CD4-positive, alpha-beta T cell (primary cell): ENCODE data around the gene KIF1C. TPM values are rescaled to one million over a fixed set of nuclear protein-coding genes. Genes with fewer than 3 reads are reported as not detected.
A peak's percentile ranks its signal among the peaks of the same experiment; 100 is the strongest.

Experiments used
- ATAC-seq: fragments of 200-7000 bp; cut with Tn5 transposase; one replicate; pipeline ENCODE4 v1.10.0; 2022; ENCODE audit warnings: mild to moderate bottlenecking; ENCODE audit not compliant: poor library complexity
- CTCF ChIA-PET: fragments of 350-600 bp; sonication (Branson Sonifier 250); formaldehyde crosslinking; loops from one replicate; lab custom pipeline; 2021; ENCODE audit warnings: antibody characterized with exemption, inconsistent platforms; lab: Charles Lee
- POLR2A ChIA-PET: fragments of 350-600 bp; sonication (Branson Sonifier 250); formaldehyde crosslinking; loops from one replicate; lab custom pipeline; 2021; ENCODE audit warnings: antibody characterized with exemption, inconsistent platforms; lab: Charles Lee
- DNase-seq, 14 experiments: peaks; one replicate each; pipeline ENCODE4 v3.0.0-alpha.2; 2013 to 2020; ENCODE audit warnings: mixed read lengths in 2 of 14
- H3K27ac ChIP-seq, 2 donors: one replicate each; pipeline versions ENCODE4 v1.5.1 to v1.7.0; 2013; ENCODE audit warnings: low read length in 2 of 2, low read depth in 1 of 2, mild to moderate bottlenecking in 1 of 2
- H3K27me3 ChIP-seq, 2 experiments: 1 replicate in 1 of 2; 2 replicates in 1 of 2; pipeline versions ENCODE4 v1.6.1 to v1.7.0; 2013; ENCODE audit warnings: low read length in 2 of 2, control low read depth in 1 of 2, mild to moderate bottlenecking in 1 of 2, moderate library complexity in 1 of 2; ENCODE audit not compliant: insufficient read depth in 2 of 2, control insufficient read depth in 1 of 2
- H3K36me3 ChIP-seq: one replicate; pipeline ENCODE4 v1.6.1; 2013; ENCODE audit warnings: low read length, control low read depth; ENCODE audit not compliant: insufficient read depth
- H3K4me1 ChIP-seq: one replicate; pipeline ENCODE4 v1.6.1; 2013; ENCODE audit warnings: low read length, control low read depth; ENCODE audit not compliant: insufficient read depth
- H3K4me3 ChIP-seq: one replicate; pipeline ENCODE4 v1.5.1; 2013; ENCODE audit warnings: mild to moderate bottlenecking, low read length, moderate library complexity
- H3K9me3 ChIP-seq, 2 experiments: 1 replicate in 1 of 2; 2 replicates in 1 of 2; pipeline versions ENCODE4 v1.6.1 to v1.7.0; 2013; ENCODE audit warnings: low read length in 2 of 2, mild to moderate bottlenecking in 2 of 2, control low read depth in 1 of 2, moderate library complexity in 1 of 2; ENCODE audit not compliant: control insufficient read depth in 1 of 2, insufficient read depth in 1 of 2
- H3K27ac Mint-ChIP-seq: one replicate; pipeline ENCODE4 v1.8.0; 2020; ENCODE audit warnings: mixed read lengths
- H3K27me3 Mint-ChIP-seq: one replicate; pipeline ENCODE4 v1.8.0; 2021; ENCODE audit warnings: mixed read lengths
- H3K36me3 Mint-ChIP-seq: one replicate; pipeline ENCODE4 v1.8.0; 2021; ENCODE audit warnings: low read depth, mixed read lengths
- H3K4me1 Mint-ChIP-seq: one replicate; pipeline ENCODE4 v1.8.0; 2021; ENCODE audit warnings: low read depth, mixed read lengths
- H3K4me3 Mint-ChIP-seq: one replicate; pipeline ENCODE4 v1.8.0; 2020; ENCODE audit warnings: mild to moderate bottlenecking, mixed read lengths
- H3K9me3 Mint-ChIP-seq: one replicate; pipeline ENCODE4 v1.8.0; 2020; ENCODE audit warnings: mixed read lengths
- intact Hi-C, 2 experiments: fragments of 100-400 bp; cut with DNase I in 1 of 2; cut with micrococcal nuclease in 1 of 2; formaldehyde crosslinking; loops; one replicate each; pipeline versions ENCODE4 v1.15.1 to v1.9.0; 2023 to 2025; cut with DNase I, micrococcal nuclease
- total RNA-seq, 174 experiments: library from RNA in 2 of 174; stranded (reverse) in 2 of 174; gene quantifications; one replicate each; pipeline ENCODE4 v1.2.3 and lab custom pipeline; 2021 to 2026
- TF ChIP-seq, protein P1 (sequence below): fragments of 200-600 bp; IDR thresholded peaks from one replicate; pipeline ENCODE4 v1.8.0; 2022; ENCODE audit warnings: antibody characterized with exemption, mild to moderate bottlenecking

Gene KIF1C
- total RNA-seq, 2 experiments from 2014 or later, result 10.2 to 12.2 TPM

DNA sequence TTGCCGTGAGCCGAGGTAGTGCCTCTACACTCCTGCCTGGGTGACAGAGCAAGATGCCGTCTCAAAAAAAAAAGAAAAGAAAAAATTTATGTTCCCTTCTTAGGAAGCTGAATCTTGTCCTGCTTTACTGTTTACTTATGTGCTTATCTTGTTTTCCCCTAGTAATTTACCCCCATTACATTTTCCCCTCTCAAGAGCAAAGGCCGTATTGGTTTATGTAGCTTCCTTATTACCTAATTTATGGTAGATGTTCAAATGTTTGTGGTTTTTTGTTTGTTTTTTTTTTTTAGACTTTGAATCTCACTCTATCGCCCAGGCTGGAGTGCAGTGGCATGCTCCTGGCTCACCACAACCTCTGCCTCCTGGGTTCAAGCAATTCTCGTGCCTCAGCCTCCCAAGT is 47.7 kb downstream of the KIF1C start:
- ChIA-PET CTCF (interaction anchor here (1.8 kb wide), 1 partner anchor 14 kb away, joined by 6 read pairs; no protein-coding TSS in a partner anchor), POLR2A (interaction anchor here (0.6 to 2.9 kb wide), 7 partner anchors 11 to 97 kb away, joined by 3 to 13 read pairs (median 3); partner anchors contain the start of genes PFN1 and ZFP3)
- H3K27me3 ChIP-seq, result no peaks in the 10 kb centered on the region
- ATAC-seq (no peak), DNase-seq (peak in 2 of 14 experiments; percentile 10 to 41)
- H3K4me3 ChIP-seq, result no peak overlapping the region
- peaks cover 12% of the 10 kb centered on the region for H3K36me3 Mint-ChIP-seq
- no peaks in the 10 kb centered on the region for H3K36me3 ChIP-seq
- H3K27ac Mint-ChIP-seq, result peak overlapping the region; percentile 92
- no peaks in the 10 kb centered on the region for H3K9me3 Mint-ChIP-seq
- intact Hi-C loops, result loop anchor here in 1 of 2 experiments (5.0 kb wide), 1 partner anchor 98 kb away; the partner anchor contains the start of gene PFN1
- peaks cover 88% of the 10 kb centered on the region for H3K4me1 ChIP-seq
- H3K9me3 ChIP-seq, result no peaks in the 10 kb centered on the region
- peaks cover 72% of the 10 kb centered on the region for H3K4me1 Mint-ChIP-seq
- TF ChIP-seq, protein P1, sequence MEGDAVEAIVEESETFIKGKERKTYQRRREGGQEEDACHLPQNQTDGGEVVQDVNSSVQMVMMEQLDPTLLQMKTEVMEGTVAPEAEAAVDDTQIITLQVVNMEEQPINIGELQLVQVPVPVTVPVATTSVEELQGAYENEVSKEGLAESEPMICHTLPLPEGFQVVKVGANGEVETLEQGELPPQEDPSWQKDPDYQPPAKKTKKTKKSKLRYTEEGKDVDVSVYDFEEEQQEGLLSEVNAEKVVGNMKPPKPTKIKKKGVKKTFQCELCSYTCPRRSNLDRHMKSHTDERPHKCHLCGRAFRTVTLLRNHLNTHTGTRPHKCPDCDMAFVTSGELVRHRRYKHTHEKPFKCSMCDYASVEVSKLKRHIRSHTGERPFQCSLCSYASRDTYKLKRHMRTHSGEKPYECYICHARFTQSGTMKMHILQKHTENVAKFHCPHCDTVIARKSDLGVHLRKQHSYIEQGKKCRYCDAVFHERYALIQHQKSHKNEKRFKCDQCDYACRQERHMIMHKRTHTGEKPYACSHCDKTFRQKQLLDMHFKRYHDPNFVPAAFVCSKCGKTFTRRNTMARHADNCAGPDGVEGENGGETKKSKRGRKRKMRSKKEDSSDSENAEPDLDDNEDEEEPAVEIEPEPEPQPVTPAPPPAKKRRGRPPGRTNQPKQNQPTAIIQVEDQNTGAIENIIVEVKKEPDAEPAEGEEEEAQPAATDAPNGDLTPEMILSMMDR, result no peak
- no peaks in the 10 kb centered on the region for H3K27me3 Mint-ChIP-seq
- peak overlapping the region; percentile 56 for H3K4me3 Mint-ChIP-seq
- H3K27ac ChIP-seq, result no peak overlapping the region

DNA sequence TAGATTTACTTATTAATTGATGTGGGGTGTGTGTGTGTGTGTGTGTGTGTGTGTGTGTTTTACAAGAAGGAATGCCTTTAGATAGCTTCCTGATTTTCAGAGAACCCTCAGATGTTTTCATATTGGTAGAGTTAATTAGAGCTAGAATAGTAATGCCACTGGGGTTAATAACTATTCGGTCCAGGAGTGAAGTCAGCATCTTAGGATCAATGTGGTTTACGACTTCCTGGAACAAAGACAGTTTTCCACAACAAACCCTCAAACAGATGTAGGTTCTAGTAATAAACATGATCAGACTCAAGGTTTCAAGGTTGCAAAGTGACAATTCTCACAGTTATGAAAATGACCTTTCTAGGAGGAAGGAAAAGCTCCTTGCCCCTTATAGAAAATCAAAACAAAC is 49.7 kb downstream of the KIF1C start:
- Mint-ChIP-seq H3K4me1 (peaks cover 63% of the 10 kb centered on the region), H3K4me3 (peak overlapping the region; percentile 21), H3K27me3 (no peaks in the 10 kb centered on the region), H3K36me3 (peaks cover 12% of the 10 kb centered on the region), H3K9me3 (no peaks in the 10 kb centered on the region), H3K27ac (peak overlapping the region; percentile 98)
- ATAC-seq, result no peak
- H3K4me1 ChIP-seq, result peaks cover 80% of the 10 kb centered on the region
- intact Hi-C loops, result loop anchor here in 1 of 2 experiments (5.0 kb wide), 1 partner anchor 100 kb away; the partner anchor contains the start of gene PFN1
- TF ChIP-seq, protein P1, result no peak
- ChIA-PET POLR2A (interaction anchor here (0.8 to 2.9 kb wide), 2 partner anchors 16 to 50 kb away, joined by 5 to 13 read pairs; partner anchors contain the start of genes INCA1 and KIF1C), CTCF (interaction anchor here (0.6 kb wide), 1 partner anchor 15 kb away, joined by 3 read pairs; no protein-coding TSS in a partner anchor)
- H3K27me3 ChIP-seq, result no peaks in the 10 kb centered on the region
- no peaks in the 10 kb centered on the region for H3K9me3 ChIP-seq
- no peak overlapping the region for H3K27ac ChIP-seq
- no peak overlapping the region for H3K4me3 ChIP-seq
- H3K36me3 ChIP-seq, result no peaks in the 10 kb centered on the region
- DNase-seq, result peak in 1 of 14 experiments; percentile 26

DNA sequence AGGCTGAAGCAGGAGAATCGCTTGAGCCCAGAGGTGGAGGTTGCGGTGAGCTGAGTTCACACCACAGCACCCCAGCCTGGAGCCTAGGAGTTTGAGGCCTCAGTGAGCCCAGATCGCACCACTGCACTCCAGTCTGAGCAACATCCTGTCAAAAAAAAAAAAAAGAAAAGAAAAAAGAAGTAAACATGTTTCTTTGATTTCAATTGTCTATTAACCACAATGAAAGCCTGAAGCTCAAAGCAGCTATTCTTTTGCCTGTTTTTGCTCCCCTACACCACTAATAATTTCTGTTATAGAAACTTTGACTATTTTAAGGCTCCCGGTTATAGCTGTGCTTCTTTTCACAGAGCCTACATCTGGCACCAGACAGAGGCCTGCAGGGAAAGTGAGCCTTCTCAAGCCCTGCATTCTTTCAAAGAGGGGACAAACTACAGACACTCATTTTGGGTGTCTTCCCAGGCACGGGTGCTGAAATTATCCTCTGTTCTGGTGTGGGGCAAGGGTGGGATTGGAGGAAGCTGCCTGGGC is 51.6 kb downstream of the KIF1C start:
- H3K9me3 ChIP-seq, result no peaks in the 10 kb centered on the region
- no peaks in the 10 kb centered on the region for H3K27me3 ChIP-seq
- Mint-ChIP-seq H3K27me3 (no peaks in the 10 kb centered on the region), H3K36me3 (peaks cover 12% of the 10 kb centered on the region), H3K4me1 (peaks cover 47% of the 10 kb centered on the region), H3K4me3 (peak overlapping the region; percentile 70), H3K9me3 (no peaks in the 10 kb centered on the region), H3K27ac (peak overlapping the region; percentile 98)
- TF ChIP-seq, protein P1, result no peak
- H3K36me3 ChIP-seq, result peaks cover 3% of the 10 kb centered on the region
- peak; percentile 56 to 94 (median 75) for DNase-seq
- no peak overlapping the region for H3K4me3 ChIP-seq
- H3K4me1 ChIP-seq, result peaks cover 61% of the 10 kb centered on the region
- peak overlapping the region; percentile 35 to 61 for H3K27ac ChIP-seq
- ChIA-PET POLR2A (interaction anchor here (0.6 to 2.4 kb wide), 16 partner anchors 9 to 393 kb away, joined by 3 to 37 read pairs (median 4); partner anchors contain the start of genes INCA1, KIF1C, RNF167 and SLC25A11), CTCF (interaction anchor here (0.6 to 2.9 kb wide), 3 partner anchors 18 to 784 kb away, joined by 3 to 10 read pairs (median 3); partner anchors contain the start of gene ARRB2)
- ATAC-seq, result peak; percentile 97
- intact Hi-C loops, result loop anchor here in 1 of 2 experiments (1.0 to 5.0 kb wide), 3 partner anchors 13 to 102 kb away; partner anchors contain the start of gene PFN1
